SU-DHL-6 (cell line): Measurements from ENCODE around the gene SYPL2.

Source experiments
- H2AFZ ChIP-seq: fragments of 200-600 bp; sonication (generic); 2 replicates; pipeline ENCODE4 v1.6.1; 2014; ENCODE audit warnings: low read depth, mild to moderate bottlenecking, moderate library complexity, mixed read lengths, antibody characterized with exemption, low read length; ENCODE audit not compliant: severe bottlenecking
- H3F3A ChIP-seq: fragments of 200-600 bp; shearing (Covaris generic); 2 replicates; pipeline ENCODE4 v1.6.0; 2016; ENCODE audit warnings: antibody characterized with exemption, mild to moderate bottlenecking; ENCODE audit not compliant: insufficient read depth
- H3K27ac ChIP-seq: fragments of 200-600 bp; sonication (generic); 2 replicates; pipeline ENCODE4 v1.5.1; 2016; ENCODE audit warnings: low read depth, mild to moderate bottlenecking, low read length, moderate library complexity, mixed read lengths
- H3K27me3 ChIP-seq: fragments of 200-600 bp; sonication (generic), shearing (Covaris generic); 2 replicates; pipeline ENCODE4 v1.6.0; 2014; ENCODE audit warnings: mild to moderate bottlenecking, low read length
- H3K36me3 ChIP-seq: fragments of 200-600 bp; sonication (generic); 2 replicates; pipeline ENCODE4 v1.6.1; 2014; ENCODE audit warnings: mild to moderate bottlenecking, low read length, mixed read lengths
- H3K4me2 ChIP-seq: fragments of 300-600, 200-600 bp; shearing (Covaris generic), sonication (generic); 2 replicates; pipeline ENCODE4 v1.6.0; 2014; ENCODE audit warnings: low read length, low read depth, mild to moderate bottlenecking; ENCODE audit not compliant: poor library complexity, severe bottlenecking
- H3K4me3 ChIP-seq: fragments of 200-600 bp; sonication (generic); 2 replicates; pipeline ENCODE4 v1.5.1; 2014; ENCODE audit warnings: antibody characterized with exemption, low read length, mild to moderate bottlenecking, mixed read lengths; ENCODE audit not compliant: insufficient read depth, poor library complexity, severe bottlenecking
- H3K79me2 ChIP-seq: fragments of 200-600 bp; sonication (generic); 2 replicates; pipeline ENCODE4 v1.6.1; 2014; ENCODE audit warnings: mild to moderate bottlenecking, low read length, moderate library complexity; ENCODE audit not compliant: insufficient read depth
- H3K9ac ChIP-seq: fragments of 200-600 bp; sonication (generic); 2 replicates; pipeline ENCODE4 v1.7.0; 2014; ENCODE audit warnings: mild to moderate bottlenecking, low read length
- H3K9me2 ChIP-seq: fragments of 200-600 bp; sonication (generic); replicated peaks from 2 replicates; pipeline ENCODE4 v1.6.1; 2014; ENCODE audit warnings: low read length; ENCODE audit not compliant: insufficient read depth
- H3K9me3 ChIP-seq: fragments of 200-600 bp; sonication (generic); 2 replicates; pipeline ENCODE4 v1.6.1; 2014; ENCODE audit warnings: low read length, mixed read lengths; ENCODE audit not compliant: insufficient read depth
- H4K20me1 ChIP-seq: fragments of 200-600 bp; sonication (generic); 2 replicates; pipeline ENCODE4 v1.6.1; 2014; ENCODE audit warnings: low read depth, mild to moderate bottlenecking, antibody characterized with exemption, low read length, moderate library complexity, mixed read lengths
- CTCF ChIP-seq: fragments of 200-600 bp; sonication (generic); IDR thresholded peaks from one replicate; pipeline ENCODE4 v1.5.1; 2017; ENCODE audit warnings: antibody characterized with exemption, mild to moderate bottlenecking, low read length, moderate library complexity; ENCODE audit not compliant: insufficient read depth, poor library complexity, severe bottlenecking
- EZH2phosphoT487 ChIP-seq: fragments of 200-600 bp; sonication (generic), shearing (Covaris generic); conservative IDR thresholded peaks from 2 replicates; pipeline ENCODE4 v1.6.1; 2018; ENCODE audit warnings: mild to moderate bottlenecking, antibody characterized with exemption, low read length, moderate library complexity, mixed read lengths

SYPL2 gene

GRCh38 chr1:109492779-109493178 lies 26.4 kb downstream of the SYPL2 start:
- Histone ChIP-seq H3K9me2 (no peaks in the 10 kb centered on the region), H3K4me3 (no peak overlapping the region), H3K9ac (0 out of 2 replicates have a peak overlapping the region, but pooled peaks have one; percentile 63), H3K79me2 (0 out of 2 replicates have a peak, but pooled peaks cover 3% of the 10 kb centered on the region), H3K4me2 (no peak overlapping the region), H3K27ac (no peak overlapping the region), H2AFZ (no peak overlapping the region), H3F3A (no peaks in the 10 kb centered on the region), H3K27me3 (no peaks in the 10 kb centered on the region), H3K9me3 (no peaks in the 10 kb centered on the region), H3K36me3 (no peaks in the 10 kb centered on the region), H4K20me1 (no peaks in the 10 kb centered on the region)
- TF ChIP-seq EZH2phosphoT487 (no peak), CTCF (no peak)

- no peaks in the 10 kb centered on the region for H3K36me3 ChIP-seq
- H3K27me3 ChIP-seq: no peaks in the 10 kb centered on the region
- H4K20me1 ChIP-seq: no peaks in the 10 kb centered on the region
- TF ChIP-seq CTCF (no peak), EZH2phosphoT487 (no peak)
- no peaks in the 10 kb centered on the region for H3K9me2 ChIP-seq
- peak overlapping the region; percentile 87 for H2AFZ ChIP-seq
- H3K4me2 ChIP-seq: peak overlapping the region; percentile 56
- H3K79me2 ChIP-seq: 0 out of 2 replicates have a peak, but pooled peaks cover 3% of the 10 kb centered on the region
- no peaks in the 10 kb centered on the region for H3K9me3 ChIP-seq
- peak overlapping the region; percentile 66 for H3K4me3 ChIP-seq
- H3F3A ChIP-seq: no peaks in the 10 kb centered on the region
- H3K27ac ChIP-seq: no peak overlapping the region
- peak overlapping the region; percentile 63 for H3K9ac ChIP-seq
Measured at GRCh38 chr1:109493227-109493626, 26.9 kb downstream of the SYPL2 start.

GRCh38 chr1:109493805-109494539 lies 27.6 kb downstream of the SYPL2 start, which contains the start of gene CYB561D1:
CYB561D1 (plus strand) TSS chr1:109494094; CDS start chr1:109494140, 46 bp downstream.
- no peaks in the 10 kb centered on the region for H3F3A ChIP-seq
- H4K20me1 ChIP-seq: no peaks in the 10 kb centered on the region
- H3K9ac ChIP-seq: peak within 1 kb of the TSS; percentile 63
- H3K27me3 ChIP-seq: no peaks in the 10 kb centered on the region
- peak within 1 kb of the TSS; percentile 66 for H3K4me3 ChIP-seq
- H3K79me2 ChIP-seq: 0 out of 2 replicates have a peak, but pooled peaks cover 3% of the 10 kb centered on the region
- peak within 1 kb of the TSS; percentile 56 for H3K4me2 ChIP-seq
- no peaks in the 10 kb centered on the region for H3K9me2 ChIP-seq
- H2AFZ ChIP-seq: peak within 1 kb of the TSS; percentile 87
- H3K36me3 ChIP-seq: no peaks in the 10 kb centered on the region
- TF ChIP-seq EZH2phosphoT487 (no peak), CTCF (peak; percentile 91)
- H3K9me3 ChIP-seq: no peaks in the 10 kb centered on the region
- peak within 1 kb of the TSS; percentile 63 for H3K27ac ChIP-seq
